Endothelial cell of umbilical vein (primary cell): Measurements from ENCODE around the gene PAK5. TPM values are rescaled to one million over a fixed set of nuclear protein-coding genes. Genes with fewer than 3 reads are reported as not detected.

ENCODE experiments used
- BruUV-seq: library from RNA; stranded (reverse); fragments of 400-500 nt; replicated peaks from 2 replicates; lab custom pipeline; 2021; lab: Mats Ljungman, UMichigan
- CTCF ChIA-PET: fragments of 300-600, 350-600 bp; sonication (Branson Sonifier 250); formaldehyde crosslinking; loops from one replicate; lab custom pipeline; 2021; ENCODE audit warnings: antibody characterized with exemption, inconsistent platforms; lab: Charles Lee
- POLR2A ChIA-PET: fragments of 300-600, 350-600 bp; sonication (Branson Sonifier 250); formaldehyde crosslinking; loops from one replicate; lab custom pipeline; 2021; ENCODE audit warnings: antibody characterized with exemption, inconsistent platforms; lab: Charles Lee
- DNase-seq: peaks from one replicate; pipeline ENCODE4 v3.0.0-alpha.2; 2011; ENCODE audit warnings: low read depth, low spot score
- FAIRE-seq: peaks from 2 replicates; lab custom pipeline; 2011; peaks lifted over from hg19 to GRCh38; lab: Jason Lieb, UNC
- H2AFZ ChIP-seq: 2 replicates; pipeline ENCODE4 v1.6.0; 2012; ENCODE audit warnings: low read depth, low read length, control low read depth, inconsistent platforms
- H3K27ac ChIP-seq: 2 replicates; pipeline ENCODE4 v1.5.1; 2011; ENCODE audit warnings: low read depth, mild to moderate bottlenecking, control low read depth, low read length, moderate library complexity; ENCODE audit not compliant: insufficient read depth
- H3K27me3 ChIP-seq, 2 experiments: 2 replicates each; pipeline versions ENCODE4 v1.6.0 to v1.6.1; 2011; ENCODE audit warnings: low read length in 2 of 2, mixed read lengths in 1 of 2; ENCODE audit not compliant: control insufficient read depth in 2 of 2, insufficient read depth in 2 of 2
- H3K36me3 ChIP-seq, 2 experiments: 2 replicates in 1 of 2; 3 replicates in 1 of 2; pipeline ENCODE4 v1.5.1; 2011; ENCODE audit warnings: low read length in 2 of 2, mild to moderate bottlenecking in 1 of 2, moderate library complexity in 1 of 2; ENCODE audit not compliant: control insufficient read depth in 2 of 2, insufficient read depth in 2 of 2; ENCODE audit errors: extremely low read depth in 1 of 2
- H3K4me1 ChIP-seq: 3 replicates; pipeline ENCODE4 v1.5.1; 2011; ENCODE audit warnings: mild to moderate bottlenecking, low read length; ENCODE audit not compliant: control insufficient read depth, insufficient read depth; ENCODE audit errors: extremely low read depth
- H3K4me2 ChIP-seq: 2 replicates; pipeline ENCODE4 v1.6.1; 2011; ENCODE audit warnings: low read length, control low read depth, mixed read lengths; ENCODE audit not compliant: insufficient read depth
- H3K4me3 ChIP-seq, 3 experiments: fragments of 200-600 bp in 1 of 3; sonication (generic), shearing (Covaris generic) in 1 of 3; replicated peaks in 1 of 3; 2 replicates each; pipeline ENCODE4 v1.5.1; 2011 to 2016; ENCODE audit warnings: control low read depth in 3 of 3, low read length in 3 of 3, mild to moderate bottlenecking in 2 of 3, inconsistent platforms in 1 of 3, low read depth in 1 of 3, moderate library complexity in 1 of 3; ENCODE audit not compliant: insufficient read depth in 1 of 3
- H3K79me2 ChIP-seq: 2 replicates; pipeline ENCODE4 v1.6.0; 2012; ENCODE audit warnings: low read length, inconsistent platforms; ENCODE audit not compliant: control insufficient read depth, insufficient read depth
- H3K9ac ChIP-seq: replicated peaks from 2 replicates; pipeline ENCODE3; 2011; ENCODE audit warnings: low read length, control low read depth; ENCODE audit not compliant: insufficient read depth; ENCODE audit errors: extremely low read depth
- H3K9me1 ChIP-seq: replicated peaks from 3 replicates; pipeline ENCODE4 v1.6.0; 2011; ENCODE audit warnings: mild to moderate bottlenecking, low read length; ENCODE audit not compliant: control insufficient read depth, insufficient read depth; ENCODE audit errors: extremely low read depth
- H3K9me3 ChIP-seq: replicated peaks from 2 replicates; pipeline ENCODE4 v1.5.1; 2012; ENCODE audit warnings: low read length, inconsistent platforms; ENCODE audit not compliant: control insufficient read depth, insufficient read depth
- H4K20me1 ChIP-seq: replicated peaks from 2 replicates; pipeline ENCODE3; 2011; ENCODE audit warnings: mild to moderate bottlenecking, low read length; ENCODE audit not compliant: control insufficient read depth, insufficient read depth; ENCODE audit errors: extremely low read depth
- EZH2 ChIP-seq: IDR thresholded peaks from 2 replicates; pipeline ENCODE4 v1.6.1; 2012; ENCODE audit warnings: borderline replicate concordance, low read depth, mild to moderate bottlenecking, moderate library complexity, low read length, inconsistent platforms; ENCODE audit not compliant: severe bottlenecking
- FOS ChIP-seq: IDR thresholded peaks from 2 replicates; pipeline ENCODE4 v1.6.1; 2011; ENCODE audit warnings: mild to moderate bottlenecking, low read length, moderate library complexity, borderline replicate concordance; ENCODE audit not compliant: insufficient read depth
- GATA2 ChIP-seq: IDR thresholded peaks from 2 replicates; pipeline ENCODE4 v1.7.0; 2011; ENCODE audit warnings: low read depth, mild to moderate bottlenecking, moderate library complexity, mixed read lengths, low read length; ENCODE audit not compliant: insufficient read length, insufficient read depth
- JUN ChIP-seq: IDR thresholded peaks from 2 replicates; pipeline ENCODE4 v1.6.1; 2011; ENCODE audit warnings: borderline replicate concordance, low read depth; ENCODE audit not compliant: insufficient read length, insufficient read depth
- MYC ChIP-seq: IDR thresholded peaks from one replicate; pipeline ENCODE4 v1.6.1; 2011; ENCODE audit warnings: mild to moderate bottlenecking, low read depth, low read length
- POLR2A ChIP-seq: IDR thresholded peaks from 2 replicates; pipeline ENCODE4 v1.6.1; 2012; ENCODE audit warnings: low read depth, mild to moderate bottlenecking, control low read depth, low read length
- POLR2AphosphoS5 ChIP-seq: IDR thresholded peaks from 2 replicates; pipeline ENCODE4 v1.6.1; 2012; ENCODE audit warnings: low read depth, mild to moderate bottlenecking, control low read depth, low read length, moderate library complexity; ENCODE audit not compliant: insufficient read depth
- dilution Hi-C: fragments of 300-500 bp; cut with MboI; formaldehyde crosslinking; loops from one replicate; pipeline ENCODE4 v1.15.0; 2019; ENCODE audit warnings: low sequenced_read_pairs; ENCODE audit not compliant: extremely low pct_ligation_motif_present
- intact Hi-C: fragments of 100-400 bp; cut with micrococcal nuclease; formaldehyde crosslinking; loops from one replicate; pipeline ENCODE4 v1.10.0; 2022
- polyA plus RNA-seq, 4 experiments: library from polyadenylated mRNA; depleted of rRNA in 3 of 4; stranded (reverse) in 3 of 4; unstranded in 1 of 4; fragments of >200 nt; gene quantifications; 2 replicates each; pipeline versions ENCODE4 v1.2.1 to v1.2.3, GENCODE V29; 2011 to 2012; ENCODE audit warnings: missing spikeins in 1 of 4
- total RNA-seq: library from RNA; stranded (reverse); gene quantifications from 2 replicates; pipeline ENCODE4 v1.2.3, GENCODE V29; 2021
- TF ChIP-seq, protein P1 (sequence below): IDR thresholded peaks from 2 replicates; pipeline ENCODE4 v1.6.1; 2011; ENCODE audit not compliant: insufficient read depth, insufficient read length

Gene PAK5
- total and polyA plus RNA-seq, 2 donors (not counting 3 experiments of a cell fraction or from before 2014, with no cell fraction given), result not detected

DNA sequence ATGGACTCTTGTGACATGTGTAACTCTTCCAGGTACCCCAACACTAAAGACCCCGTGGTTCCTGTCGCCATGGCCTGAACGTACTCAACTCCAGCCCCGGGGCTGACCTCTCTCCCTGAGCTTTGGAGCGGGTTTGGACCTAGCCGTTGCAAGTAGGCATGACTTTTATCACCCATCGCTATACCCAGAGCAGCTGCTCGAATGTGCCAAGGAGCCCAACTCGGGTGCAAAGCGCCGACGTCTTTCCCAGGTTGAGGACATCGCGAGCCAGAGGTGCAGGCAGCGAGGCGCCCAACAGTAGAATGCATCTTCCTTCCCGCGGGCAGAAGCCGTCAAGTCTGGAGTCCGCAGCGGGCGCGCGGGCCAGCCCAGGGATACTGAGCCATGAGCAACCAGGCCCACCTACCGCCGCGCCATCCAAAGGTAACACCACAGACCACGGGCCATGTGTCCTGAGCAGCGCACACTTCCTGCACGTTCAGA is 330.1 kb downstream of the PAK5 start:
- POLR2A ChIA-PET, result no interaction called here
- dilution Hi-C loops, result no loop called here

GRCh38 chr20:9508240-9508661 is 330.6 kb downstream of the PAK5 start:
- H3K9ac ChIP-seq, result no peak overlapping the region
- no peaks in the 10 kb centered on the region for H3K9me3 ChIP-seq
- FAIRE-seq (no peak), DNase-seq (no peak)
- no peak overlapping the region for H3K4me3 ChIP-seq
- H3K36me3 ChIP-seq, result no peaks in the 10 kb centered on the region
- dilution Hi-C loops, result no loop called here
- H3K79me2 ChIP-seq, result no peaks in the 10 kb centered on the region
- peaks cover 58 to 85% of the 10 kb centered on the region in 2 experiments for H3K27me3 ChIP-seq
- H3K4me1 ChIP-seq, result no peaks in the 10 kb centered on the region
- intact Hi-C loops, result no loop called here
- POLR2A ChIA-PET, result no interaction called here
- H2AFZ ChIP-seq, result no peak overlapping the region
- H3K27ac ChIP-seq, result no peak overlapping the region
- TF ChIP-seq POLR2A, result no peak
- TF ChIP-seq FOS, result no peak
- TF ChIP-seq POLR2AphosphoS5, result no peak
- TF ChIP-seq GATA2, result no peak
- TF ChIP-seq, protein P1, sequence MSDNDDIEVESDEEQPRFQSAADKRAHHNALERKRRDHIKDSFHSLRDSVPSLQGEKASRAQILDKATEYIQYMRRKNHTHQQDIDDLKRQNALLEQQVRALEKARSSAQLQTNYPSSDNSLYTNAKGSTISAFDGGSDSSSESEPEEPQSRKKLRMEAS, result no peak
- no peak for TF ChIP-seq MYC
- no peak for TF ChIP-seq JUN
- TF ChIP-seq EZH2, result no peak
- CTCF ChIA-PET, result no interaction called here
- H4K20me1 ChIP-seq, result no peaks in the 10 kb centered on the region
- no peak overlapping the region for H3K4me2 ChIP-seq
- no peaks in the 10 kb centered on the region for H3K9me1 ChIP-seq
- BruUV-seq, result no TSS peak

More for the DNA sequence above, 330.1 kb downstream of the PAK5 start:
- H3K9ac ChIP-seq, result no peak overlapping the region
- no peaks in the 10 kb centered on the region for H3K79me2 ChIP-seq
- H3K36me3 ChIP-seq, result no peaks in the 10 kb centered on the region
- no peak overlapping the region for H3K27ac ChIP-seq
- H3K4me3 ChIP-seq, result no peak overlapping the region
- TF ChIP-seq EZH2, result peak; percentile 27
- TF ChIP-seq MYC, result no peak
- CTCF ChIA-PET, result no interaction called here
- H3K27me3 ChIP-seq, result peaks cover 59 to 90% of the 10 kb centered on the region in 2 experiments
- H4K20me1 ChIP-seq, result no peaks in the 10 kb centered on the region
- no peak overlapping the region for H2AFZ ChIP-seq
- no peaks in the 10 kb centered on the region for H3K9me3 ChIP-seq
- intact Hi-C loops, result no loop called here
- H3K4me2 ChIP-seq, result no peak overlapping the region
- no peak for FAIRE-seq
- H3K4me1 ChIP-seq, result no peaks in the 10 kb centered on the region
- no peaks in the 10 kb centered on the region for H3K9me1 ChIP-seq
- DNase-seq, result no peak
- no TSS peak for BruUV-seq
